GM23338 (cell line): Measurements from ENCODE around the gene SRCIN1. TPM values are rescaled to one million over a fixed set of nuclear protein-coding genes. Genes with fewer than 3 reads are reported as not detected.
A peak's percentile ranks its signal among the peaks of the same experiment; 100 is the strongest.
"Not testable (repeated sequence)": the region's sequence is repeated elsewhere in the genome, so short reads cannot be mapped to it uniquely, and the experiment has no call there.

ENCODE experiments used
- ATAC-seq: fragments of 200-7000 bp; cut with Tn5 transposase; 3 replicates; pipeline ENCODE4 v1.9.1; 2020
- DNase-seq: peaks from one replicate; pipeline ENCODE4 v3.0.0-alpha.2; 2015; ENCODE audit warnings: low spot score
- H2AFZ ChIP-seq: fragments of 200-600 bp; sonication (generic); 2 replicates; pipeline ENCODE4 v1.8.0; 2016; ENCODE audit warnings: antibody characterized with exemption, mild to moderate bottlenecking, moderate library complexity
- H3F3A ChIP-seq: fragments of 200-600 bp; sonication (generic); replicated peaks from 2 replicates; pipeline ENCODE4 v1.8.0; 2017; ENCODE audit warnings: antibody characterized with exemption, mixed run types, low read depth
- H3K27ac ChIP-seq: fragments of 200-600 bp; sonication (generic); 2 replicates; pipeline ENCODE4 v1.6.1; 2016; ENCODE audit warnings: low read depth
- H3K27me3 ChIP-seq: fragments of 200-600 bp; sonication (generic); 2 replicates; pipeline ENCODE4 v1.8.0; 2016; ENCODE audit warnings: mild to moderate bottlenecking, mixed run types, moderate library complexity; ENCODE audit not compliant: insufficient read depth
- H3K36me3 ChIP-seq: fragments of 200-600 bp; sonication (generic); 2 replicates; pipeline ENCODE4 v1.8.0; 2016; ENCODE audit warnings: mild to moderate bottlenecking; ENCODE audit not compliant: insufficient read depth
- H3K4me1 ChIP-seq: fragments of 200-600 bp; sonication (generic); 2 replicates; pipeline ENCODE4 v1.8.0; 2016; ENCODE audit warnings: mild to moderate bottlenecking, moderate library complexity; ENCODE audit not compliant: insufficient read depth
- H3K4me2 ChIP-seq: fragments of 200-600 bp; sonication (generic); 2 replicates; pipeline ENCODE4 v1.7.1; 2017; ENCODE audit warnings: mixed run types
- H3K4me3 ChIP-seq: fragments of 200-600 bp; sonication (generic); 2 replicates; pipeline ENCODE4 v1.6.1; 2016; ENCODE audit warnings: mixed run types
- H3K79me2 ChIP-seq: fragments of 200-600 bp; sonication (generic); replicated peaks from 2 replicates; pipeline ENCODE4 v1.8.0; 2017; ENCODE audit warnings: mild to moderate bottlenecking; ENCODE audit not compliant: insufficient read depth
- H3K9me2 ChIP-seq: fragments of 200-600 bp; sonication (generic); 2 replicates; pipeline ENCODE4 v1.8.0; 2017; ENCODE audit not compliant: insufficient read depth
- H4K20me1 ChIP-seq: fragments of 200-600 bp; sonication (generic); replicated peaks from 2 replicates; pipeline ENCODE4 v1.8.0; 2017; ENCODE audit warnings: mild to moderate bottlenecking; ENCODE audit not compliant: insufficient read depth
- H3K27ac Mint-ChIP-seq: 2 replicates; pipeline ENCODE4 v1.8.0; 2020; ENCODE audit warnings: inconsistent platforms, mild to moderate bottlenecking, moderate library complexity, mixed read lengths
- H3K27me3 Mint-ChIP-seq: 3 replicates; pipeline ENCODE4 v1.8.0; 2022; ENCODE audit warnings: low read depth, mild to moderate bottlenecking, moderate library complexity, mixed read lengths, inconsistent platforms; ENCODE audit not compliant: insufficient read depth, poor library complexity
- H3K36me3 Mint-ChIP-seq: 3 replicates; pipeline ENCODE4 v1.8.0; 2021; ENCODE audit warnings: low read depth, mild to moderate bottlenecking, inconsistent platforms, moderate library complexity, mixed read lengths
- H3K4me1 Mint-ChIP-seq: 3 replicates; pipeline ENCODE4 v1.8.0; 2020; ENCODE audit warnings: mild to moderate bottlenecking, inconsistent platforms, mixed read lengths
- H3K4me3 Mint-ChIP-seq: 3 replicates; pipeline ENCODE4 v1.8.0; 2021; ENCODE audit warnings: moderate library complexity, mild to moderate bottlenecking, inconsistent platforms, mixed read lengths
- H3K9me3 Mint-ChIP-seq: 3 replicates; pipeline ENCODE4 v1.8.0; 2020; ENCODE audit warnings: moderate library complexity, mild to moderate bottlenecking, inconsistent platforms, mixed read lengths
- CREB1 ChIP-seq: fragments of 250-450 bp; sonication (Bioruptor Pico); IDR thresholded peaks from 2 replicates; pipeline ENCODE4 v1.5.0; 2020; ENCODE audit warnings: low read depth, mild to moderate bottlenecking, moderate library complexity
- CTCF ChIP-seq, 2 experiments: fragments of 200-600 bp in 1 of 2; sonication (generic) in 1 of 2; conservative IDR thresholded peaks; 2 replicates each; pipeline versions ENCODE4 v1.5.1 to v1.6.1; 2016 to 2017; ENCODE audit warnings: antibody characterized with exemption in 2 of 2, low read depth in 2 of 2, mild to moderate bottlenecking in 2 of 2, moderate library complexity in 1 of 2
- ETS1 ChIP-seq: IDR thresholded peaks from 2 replicates; pipeline ENCODE4 v1.6.1; 2016; ENCODE audit warnings: antibody characterized with exemption
- JUNB ChIP-seq: IDR thresholded peaks from one replicate; pipeline ENCODE4 v1.6.1; 2016; ENCODE audit warnings: antibody characterized with exemption; ENCODE audit not compliant: unreplicated experiment
- NANOG ChIP-seq: IDR thresholded peaks from 2 replicates; pipeline ENCODE4 v1.6.1; 2016; ENCODE audit warnings: antibody characterized with exemption, borderline replicate concordance
- POLR2AphosphoS5 ChIP-seq: IDR thresholded peaks from 2 replicates; pipeline ENCODE4 v1.6.1; 2016; ENCODE audit warnings: antibody characterized with exemption, low read depth
- ZNF331 ChIP-seq: fragments of 250-450 bp; sonication (Bioruptor Pico); IDR thresholded peaks from 2 replicates; pipeline ENCODE4 v1.5.0; 2020; ENCODE audit warnings: low read depth, mild to moderate bottlenecking, moderate library complexity
- ZNF462 ChIP-seq: fragments of 250-450 bp; sonication (Bioruptor Pico); IDR thresholded peaks from 2 replicates; pipeline ENCODE4 v1.5.0; 2020; ENCODE audit warnings: mild to moderate bottlenecking, moderate library complexity
- polyA plus RNA-seq: library from polyadenylated mRNA; unstranded; fragments of >200 nt; fragmentation: Nextera tagmentation; extraction: Ambion mirVana; gene quantifications from 2 replicates; pipeline ENCODE4 v1.2.1, GENCODE V29; 2016
- total RNA-seq: library from RNA; depleted of rRNA; stranded (reverse); fragments of >200 nt; shearing (Covaris generic); gene quantifications from 2 replicates; pipeline ENCODE4 v1.2.3, GENCODE V29; 2014

The SRCIN1 gene
- total and polyA plus RNA-seq, 2 experiments from 2014 or later = 0.87 to 2.2 TPM

DNA sequence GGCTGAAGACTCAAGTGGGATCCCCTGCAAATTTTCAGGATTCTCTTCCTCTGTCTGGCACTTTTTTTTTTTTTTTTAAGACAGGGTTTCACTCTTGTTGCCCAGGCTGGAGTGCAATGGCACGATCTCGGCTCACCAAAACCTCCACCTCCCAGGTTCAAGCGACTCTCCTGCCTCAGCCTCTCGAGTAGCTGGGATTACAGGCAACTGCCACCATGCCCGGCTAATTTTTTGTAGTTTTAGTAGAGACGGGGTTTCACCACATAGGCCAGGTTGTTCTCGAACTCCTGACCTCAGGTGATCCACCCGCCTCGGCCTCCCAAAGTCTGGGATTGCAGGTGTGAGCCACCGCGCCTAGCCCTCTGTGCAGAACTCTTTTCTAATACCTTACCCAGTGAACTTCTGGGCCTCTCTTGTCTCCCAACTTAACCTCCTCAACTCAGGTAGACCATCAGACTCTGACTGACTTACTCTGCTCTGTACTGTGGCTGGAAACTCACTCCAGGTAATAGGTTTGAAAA is 45.0 kb upstream of the SRCIN1 start:
- H3K9me2 ChIP-seq, H3K36me3 Mint-ChIP-seq, H3K27ac Mint-ChIP-seq, ATAC-seq, H3K36me3 ChIP-seq, H3K27ac ChIP-seq, H3K27me3 ChIP-seq, H3K27me3 Mint-ChIP-seq, DNase-seq, H3K4me3 Mint-ChIP-seq, H3K4me1 ChIP-seq, H3K4me2 ChIP-seq, H3K79me2 ChIP-seq, H3K9me3 Mint-ChIP-seq, H3F3A ChIP-seq, H3K4me3 ChIP-seq, H4K20me1 ChIP-seq: not testable (repeated sequence)
- peaks cover 11% of the 10 kb centered on the region for H3K4me1 Mint-ChIP-seq
- H2AFZ ChIP-seq = peak overlapping the region; percentile 47; the same call in 1 of the 2 replicates

GRCh38 chr17:38637951-38638350 is 32.2 kb upstream of the SRCIN1 start:
- DNase-seq (no peak), ATAC-seq (no peak)
- no peak overlapping the region for H2AFZ ChIP-seq
- H3K9me2 ChIP-seq = no peaks in the 10 kb centered on the region
- H3K27ac ChIP-seq = no peak overlapping the region
- no peak overlapping the region for H3K4me2 ChIP-seq
- H3F3A ChIP-seq = no peaks in the 10 kb centered on the region
- peaks cover 4% of the 10 kb centered on the region for H3K27me3 Mint-ChIP-seq
- no peak overlapping the region for H3K4me3 Mint-ChIP-seq
- H3K36me3 ChIP-seq = no peaks in the 10 kb centered on the region
- H3K79me2 ChIP-seq = no peaks in the 10 kb centered on the region
- peaks cover under 1% of the 10 kb centered on the region; the same call in 2 of the 3 replicates for H3K9me3 Mint-ChIP-seq
- TF ChIP-seq POLR2AphosphoS5 = no peak
- TF ChIP-seq ZNF331 (CRISPR knock-in tag) = no peak
- TF ChIP-seq CTCF (conservative IDR thresholded peaks at IDR 0.05; ENCODE audit: low read depth in 2 of 2) = no peak
- no peak for TF ChIP-seq JUNB
- TF ChIP-seq ZNF462 (CRISPR knock-in tag) = no peak
- TF ChIP-seq NANOG = no peak
- TF ChIP-seq ETS1 = no peak
- no peak for TF ChIP-seq CREB1 (CRISPR knock-in tag)
- no peaks in the 10 kb centered on the region for H3K27me3 ChIP-seq
- no peak overlapping the region for H3K4me3 ChIP-seq
- peaks cover 10% of the 10 kb centered on the region for H3K4me1 Mint-ChIP-seq
- H4K20me1 ChIP-seq = no peaks in the 10 kb centered on the region
- H3K27ac Mint-ChIP-seq = no peak overlapping the region
- H3K36me3 Mint-ChIP-seq = no peaks in the 10 kb centered on the region
- H3K4me1 ChIP-seq = peaks cover 6% of the 10 kb centered on the region; the same call in 1 of the 2 replicates
